Measurements from ENCODE around the gene AHCYL1. TPM values are rescaled to one million over a fixed set of nuclear protein-coding genes. Genes with fewer than 3 reads are reported as not detected.
A peak's percentile ranks its signal among the peaks of the same experiment; 100 is the strongest.

The AHCYL1 gene
- total RNA-seq, 4 donors from 2014 or later = 90.3 to 200 (median 118) TPM

- Histone ChIP-seq H3K4me1 (peaks cover 0 to 6% of the 10 kb centered on the region in 2 donors), H3K4me3 (replicated peaks in 1 of 3) (no peak overlapping the region), H3K27ac (no peak overlapping the region), H3K9me3 (no peaks in the 10 kb centered on the region), H3K36me3 (no peaks in the 10 kb centered on the region), H3K27me3 (no peaks in the 10 kb centered on the region)
- intact Hi-C loops (cut with DNase I) = no loop called here
- DNase-seq = no peak
- no peak for TF ChIP-seq POLR2A (IDR thresholded peaks at IDR 0.05)
- no peak for TF ChIP-seq CTCF (IDR thresholded peaks at IDR 0.05)
- WGBS, 2 donors = 85 to 94% methylated on average over 2 of the region's 2 CpGs
Observed at GRCh38 chr1:109944541-109944940, 40.0 kb upstream of the AHCYL1 start.

GRCh38 chr1:109946511-109946910, 38.1 kb upstream of the AHCYL1 start:
- Histone ChIP-seq H3K27ac (no peak overlapping the region), H3K4me1 (peaks cover 0 to 6% of the 10 kb centered on the region in 2 donors), H3K36me3 (no peaks in the 10 kb centered on the region), H3K9me3 (no peaks in the 10 kb centered on the region), H3K27me3 (no peaks in the 10 kb centered on the region), H3K4me3 (replicated peaks in 1 of 3) (no peak overlapping the region)
- no peak for DNase-seq
- WGBS, 2 donors = 74 to 85% methylated on average over 6 of the region's 6 CpGs
- intact Hi-C loops (cut with DNase I) = no loop called here
- TF ChIP-seq POLR2A (IDR thresholded peaks at IDR 0.05) (no peak), CTCF (IDR thresholded peaks at IDR 0.05) (no peak)

GRCh38 chr1:109947582-109948284, 36.8 kb upstream of the AHCYL1 start:
- H3K27me3 ChIP-seq = no peaks in the 10 kb centered on the region
- TF ChIP-seq POLR2A (IDR thresholded peaks at IDR 0.05) (no peak), CTCF (IDR thresholded peaks at IDR 0.05) (no peak)
- H3K36me3 ChIP-seq = no peaks in the 10 kb centered on the region
- no peaks in the 10 kb centered on the region for H3K9me3 ChIP-seq
- WGBS, 2 donors = 63 to 78% methylated on average over 10 of the region's 10 CpGs
- no peak overlapping the region for H3K4me3 ChIP-seq (replicated peaks in 1 of 3)
- intact Hi-C loops (cut with DNase I) = no loop called here
- no peak for DNase-seq
- H3K4me1 ChIP-seq = peaks cover 0 to 6% of the 10 kb centered on the region in 2 donors
- peak overlapping the region in 2 of 3 donors; percentile 54 to 62 for H3K27ac ChIP-seq

GRCh38 chr1:109948285-109948630, 36.3 kb upstream of the AHCYL1 start:
- Histone ChIP-seq H3K27me3 (no peaks in the 10 kb centered on the region), H3K27ac (peak overlapping the region in 1 of 3 donors; percentile 62), H3K36me3 (no peaks in the 10 kb centered on the region), H3K4me3 (replicated peaks in 1 of 3) (no peak overlapping the region), H3K9me3 (no peaks in the 10 kb centered on the region), H3K4me1 (peaks cover 0 to 6% of the 10 kb centered on the region in 2 donors)
- TF ChIP-seq CTCF (IDR thresholded peaks at IDR 0.05) (no peak), POLR2A (IDR thresholded peaks at IDR 0.05) (no peak)
- no peak for DNase-seq
- intact Hi-C loops (cut with DNase I) = no loop called here

GRCh38 chr1:109950038-109950437, 34.5 kb upstream of the AHCYL1 start:
- intact Hi-C loops (cut with DNase I) = no loop called here
- H3K4me1 ChIP-seq = peaks cover 0 to 6% of the 10 kb centered on the region in 2 donors
- H3K4me3 ChIP-seq (replicated peaks in 1 of 3) = no peak overlapping the region
- TF ChIP-seq POLR2A (IDR thresholded peaks at IDR 0.05) (no peak), CTCF (IDR thresholded peaks at IDR 0.05) (no peak)
- no peaks in the 10 kb centered on the region for H3K36me3 ChIP-seq
- 85 to 91% methylated on average over 1 of the region's 1 CpG for WGBS, 2 donors
- H3K9me3 ChIP-seq = no peaks in the 10 kb centered on the region
- no peaks in the 10 kb centered on the region for H3K27me3 ChIP-seq
- DNase-seq = no peak
- no peak overlapping the region for H3K27ac ChIP-seq

Measured in thyroid gland (tissue), 4 donors.